Neural crest cell (in vitro differentiated cells): ENCODE measurements around the gene KCNF1. TPM values are rescaled to one million over a fixed set of nuclear protein-coding genes. Genes with fewer than 3 reads are reported as not detected.

Experiments
- DNase-seq: peaks from one replicate; pipeline ENCODE4 v3.0.0; 2021; ENCODE audit warnings: low read depth, mixed read lengths, low spot score
- H3K27ac Mint-ChIP-seq: one replicate; pipeline ENCODE4 v1.8.0; 2021; ENCODE audit warnings: mild to moderate bottlenecking, mixed read lengths; ENCODE audit not compliant: unreplicated experiment
- H3K27me3 Mint-ChIP-seq: 2 replicates; pipeline ENCODE4 v1.8.0; 2021; ENCODE audit warnings: low read depth, mild to moderate bottlenecking, mixed read lengths
- H3K36me3 Mint-ChIP-seq: 2 replicates; pipeline ENCODE4 v1.8.0; 2021; ENCODE audit warnings: low read depth, mild to moderate bottlenecking, mixed read lengths
- H3K4me1 Mint-ChIP-seq: 2 replicates; pipeline ENCODE4 v1.8.0; 2021; ENCODE audit warnings: mixed read lengths
- H3K4me3 Mint-ChIP-seq: one replicate; pipeline ENCODE4 v1.8.0; 2021; ENCODE audit warnings: mild to moderate bottlenecking, mixed read lengths
- H3K9me3 Mint-ChIP-seq: 2 replicates; pipeline ENCODE4 v1.8.0; 2021; ENCODE audit warnings: mixed read lengths
- CTCF ChIP-seq: fragments of 200-600 bp; sonication (generic); conservative IDR thresholded peaks from 2 replicates; pipeline ENCODE4 v1.5.0; 2021; ENCODE audit warnings: antibody characterized with exemption, mild to moderate bottlenecking
- total RNA-seq: library from RNA; stranded (reverse); gene quantifications from 2 replicates; pipeline ENCODE4 v1.2.1, GENCODE V29; 2021

Gene KCNF1
- total RNA-seq, 1 donor from 2014 or later = 1.1 TPM

- Mint-ChIP-seq H3K27ac (no peak overlapping the region), H3K4me1 (peaks cover 25% of the 10 kb centered on the region)
Observed at GRCh38 chr2:10887476-10887875, 24.3 kb upstream of the KCNF1 start.

GRCh38 chr2:10889651-10890215 lies 22.0 kb upstream of the KCNF1 start:
- peaks cover 31% of the 10 kb centered on the region for H3K27me3 Mint-ChIP-seq

More at GRCh38 chr2:10887476-10887875, 24.3 kb upstream of the KCNF1 start:
- TF ChIP-seq CTCF = no peak
- DNase-seq = no peak
- no peaks in the 10 kb centered on the region for H3K9me3 Mint-ChIP-seq
- peaks cover 22% of the 10 kb centered on the region for H3K27me3 Mint-ChIP-seq
- H3K36me3 Mint-ChIP-seq = no peaks in the 10 kb centered on the region
- H3K4me3 Mint-ChIP-seq = no peak overlapping the region

GRCh38 chr2:10890706-10891270 lies 20.9 kb upstream of the KCNF1 start:
- H3K9me3 Mint-ChIP-seq = no peaks in the 10 kb centered on the region
- H3K4me3 Mint-ChIP-seq = no peak overlapping the region
- H3K27ac Mint-ChIP-seq = no peak overlapping the region
- no peaks in the 10 kb centered on the region for H3K36me3 Mint-ChIP-seq
- H3K27me3 Mint-ChIP-seq = peaks cover 31% of the 10 kb centered on the region
- peaks cover 17% of the 10 kb centered on the region for H3K4me1 Mint-ChIP-seq
- no peak for TF ChIP-seq CTCF
- DNase-seq = no peak

More at GRCh38 chr2:10889651-10890215, 22.0 kb upstream of the KCNF1 start:
- Mint-ChIP-seq H3K4me1 (peaks cover 23% of the 10 kb centered on the region), H3K36me3 (no peaks in the 10 kb centered on the region), H3K27ac (no peak overlapping the region), H3K4me3 (no peak overlapping the region), H3K9me3 (no peaks in the 10 kb centered on the region)
- no peak for TF ChIP-seq CTCF
- no peak for DNase-seq

GRCh38 chr2:10891390-10891789 lies 20.3 kb upstream of the KCNF1 start:
- Mint-ChIP-seq H3K4me3 (no peak overlapping the region), H3K36me3 (no peaks in the 10 kb centered on the region), H3K4me1 (peaks cover 17% of the 10 kb centered on the region), H3K9me3 (no peaks in the 10 kb centered on the region), H3K27ac (no peak overlapping the region), H3K27me3 (peaks cover 31% of the 10 kb centered on the region)
- TF ChIP-seq CTCF = no peak
- DNase-seq = no peak

- no peak overlapping the region for H3K27ac Mint-ChIP-seq
- no peak overlapping the region for H3K4me3 Mint-ChIP-seq
- no peaks in the 10 kb centered on the region for H3K9me3 Mint-ChIP-seq
- DNase-seq = no peak
- no peak for TF ChIP-seq CTCF
- H3K27me3 Mint-ChIP-seq = peaks cover 31% of the 10 kb centered on the region
- H3K4me1 Mint-ChIP-seq = peaks cover 17% of the 10 kb centered on the region
- no peaks in the 10 kb centered on the region for H3K36me3 Mint-ChIP-seq
Observed at GRCh38 chr2:10891848-10892247, 19.9 kb upstream of the KCNF1 start.
